GM08714 (cell line): ENCODE data around the gene WNT3.
"Not testable (repeated sequence)": the region's sequence is repeated elsewhere in the genome, so short reads cannot be mapped to it uniquely, and the experiment has no call there.

Experiments
- H3K4me3 ChIP-seq: fragments of 200-500 bp; sonication (Bioruptor generic); 2 replicates; pipeline ENCODE4 v1.5.1; 2014; ENCODE audit warnings: mild to moderate bottlenecking, low read length, inconsistent platforms
- ZNF274 ChIP-seq: IDR thresholded peaks from 2 replicates; pipeline ENCODE4 v1.6.1; 2012; ENCODE audit warnings: mild to moderate bottlenecking, low read depth, low read length

The WNT3 gene

GRCh38 chr17:46763416-46763815, 55.1 kb downstream of the WNT3 start:
- no peak for TF ChIP-seq ZNF274
- H3K4me3 ChIP-seq = no peak overlapping the region

- TF ChIP-seq ZNF274 = no peak
- H3K4me3 ChIP-seq = no peak overlapping the region
Observed at GRCh38 chr17:46759141-46759540, 59.4 kb downstream of the WNT3 start.

- TF ChIP-seq ZNF274 = no peak
- no peak overlapping the region for H3K4me3 ChIP-seq
Observed at GRCh38 chr17:46758614-46759013, 59.9 kb downstream of the WNT3 start.

- not testable (repeated sequence) for H3K4me3 ChIP-seq
Observed at GRCh38 chr17:46757588-46757987, 60.9 kb downstream of the WNT3 start.

GRCh38 chr17:46756861-46757260, 61.6 kb downstream of the WNT3 start:
- TF ChIP-seq ZNF274 = no peak
- H3K4me3 ChIP-seq = no peak overlapping the region

GRCh38 chr17:46756081-46756735, 62.3 kb downstream of the WNT3 start:
- TF ChIP-seq ZNF274 = no peak
- H3K4me3 ChIP-seq = no peak overlapping the region

- no peak overlapping the region for H3K4me3 ChIP-seq
- no peak for TF ChIP-seq ZNF274
Observed at GRCh38 chr17:46753776-46754175, 64.7 kb downstream of the WNT3 start.

- no peak for TF ChIP-seq ZNF274
- H3K4me3 ChIP-seq = no peak overlapping the region
Observed at GRCh38 chr17:46751425-46751824, 67.1 kb downstream of the WNT3 start.

- no peak overlapping the region for H3K4me3 ChIP-seq
- TF ChIP-seq ZNF274 = no peak
Observed at GRCh38 chr17:46745376-46745775, 73.1 kb downstream of the WNT3 start.

GRCh38 chr17:46744441-46744840, 74.1 kb downstream of the WNT3 start:
- no peak for TF ChIP-seq ZNF274
- no peak overlapping the region for H3K4me3 ChIP-seq

GRCh38 chr17:46742565-46743270, 75.8 kb downstream of the WNT3 start:
- no peak for TF ChIP-seq ZNF274
- H3K4me3 ChIP-seq = no peak overlapping the region

- no peak overlapping the region for H3K4me3 ChIP-seq
- no peak for TF ChIP-seq ZNF274
Observed at GRCh38 chr17:46741122-46741730, 77.3 kb downstream of the WNT3 start.

- no peak overlapping the region for H3K4me3 ChIP-seq
- TF ChIP-seq ZNF274 = no peak
Observed at GRCh38 chr17:46739982-46740381, 78.5 kb downstream of the WNT3 start.

- no peak overlapping the region for H3K4me3 ChIP-seq
- no peak for TF ChIP-seq ZNF274
Observed at GRCh38 chr17:46738544-46738943, 79.9 kb downstream of the WNT3 start.

- TF ChIP-seq ZNF274 = no peak
- H3K4me3 ChIP-seq = no peak overlapping the region
Observed at GRCh38 chr17:46737326-46737725, 81.2 kb downstream of the WNT3 start.

GRCh38 chr17:46736100-46736499, 82.4 kb downstream of the WNT3 start:
- H3K4me3 ChIP-seq = no peak overlapping the region
- TF ChIP-seq ZNF274 = no peak
